Measurements from ENCODE around the gene BANF2. TPM values are rescaled to one million over a fixed set of nuclear protein-coding genes. Genes with fewer than 3 reads are reported as not detected.
A peak's percentile ranks its signal among the peaks of the same experiment; 100 is the strongest.

The BANF2 gene
- total RNA-seq, 1 experiment from 2014 or later, result not detected

DNA sequence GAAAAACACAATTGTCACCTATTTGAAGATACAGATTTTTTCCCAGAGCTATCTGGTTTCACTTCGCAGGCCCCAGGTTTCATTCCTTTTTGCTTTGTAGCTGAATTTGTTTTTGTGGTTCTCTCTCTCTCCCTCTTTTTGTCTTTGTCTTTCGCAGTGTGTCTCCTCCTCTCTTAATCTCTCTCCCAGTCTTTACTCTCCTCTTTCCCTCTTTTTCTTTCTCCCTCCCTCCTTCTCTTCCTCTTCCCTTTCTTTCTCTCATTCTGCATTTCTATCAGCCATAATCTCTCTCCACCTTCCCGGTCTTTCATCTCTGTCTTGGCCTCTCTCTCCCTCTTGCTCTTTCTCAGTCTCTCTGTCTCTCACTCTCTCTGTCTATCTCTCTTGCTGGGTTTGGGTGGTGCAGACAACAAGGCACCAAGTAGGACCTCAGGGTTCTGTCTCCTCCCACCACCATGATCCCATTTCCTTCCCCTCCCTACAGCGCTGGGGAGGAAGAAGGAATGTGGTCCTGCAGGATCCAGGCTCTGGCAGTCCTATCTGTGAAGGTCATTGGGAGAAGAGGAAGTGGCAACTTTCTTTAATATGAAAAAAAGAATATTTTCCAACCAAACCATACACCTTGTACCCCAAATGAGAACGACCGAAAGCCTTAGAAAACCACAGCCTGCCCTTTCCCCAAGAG lies 63.2 kb downstream of the BANF2 start:
- no peaks in the 10 kb centered on the region for H3K79me1 ChIP-seq (ENCODE audit: insufficient read depth, low read depth, low read length, poor library complexity, severe bottlenecking)
- no peak overlapping the region for H2AK5ac ChIP-seq (ENCODE audit: insufficient read length, low read length)
- H3K18ac ChIP-seq (ENCODE audit: insufficient read length, low read depth, low read length), result no peak overlapping the region
- no peak overlapping the region for H3T11ph ChIP-seq (ENCODE audit: low read length)
- H3K23ac ChIP-seq (ENCODE audit: insufficient read length, low read depth, low read length), result no peak overlapping the region
- no peak overlapping the region for H4K8ac ChIP-seq (replicated peaks; ENCODE audit: insufficient read length, low read depth, low read length)
- peaks cover 4% of the 10 kb centered on the region; the same call in 1 of the 2 replicates for H3K4me1 ChIP-seq (ENCODE audit: insufficient read depth, low read length)
- H3K9me3 Mint-ChIP-seq, result peaks cover 5 to 13% of the 10 kb centered on the region in 2 experiments
- H2BK20ac ChIP-seq (ENCODE audit: low read depth, low read length, poor library complexity, severe bottlenecking), result no peak overlapping the region
- no peak overlapping the region for H3K9ac ChIP-seq (ENCODE audit: extremely low read depth, insufficient read length, low read length)
- H2BK5ac ChIP-seq (ENCODE audit: insufficient read length, low read length), result no peak overlapping the region
- H3K14ac ChIP-seq (ENCODE audit: insufficient read depth, low read length), result no peak overlapping the region
- no peak overlapping the region for H2BK120ac ChIP-seq (ENCODE audit: low read depth, low read length, poor library complexity, severe bottlenecking)
- TF ChIP-seq, protein P1, sequence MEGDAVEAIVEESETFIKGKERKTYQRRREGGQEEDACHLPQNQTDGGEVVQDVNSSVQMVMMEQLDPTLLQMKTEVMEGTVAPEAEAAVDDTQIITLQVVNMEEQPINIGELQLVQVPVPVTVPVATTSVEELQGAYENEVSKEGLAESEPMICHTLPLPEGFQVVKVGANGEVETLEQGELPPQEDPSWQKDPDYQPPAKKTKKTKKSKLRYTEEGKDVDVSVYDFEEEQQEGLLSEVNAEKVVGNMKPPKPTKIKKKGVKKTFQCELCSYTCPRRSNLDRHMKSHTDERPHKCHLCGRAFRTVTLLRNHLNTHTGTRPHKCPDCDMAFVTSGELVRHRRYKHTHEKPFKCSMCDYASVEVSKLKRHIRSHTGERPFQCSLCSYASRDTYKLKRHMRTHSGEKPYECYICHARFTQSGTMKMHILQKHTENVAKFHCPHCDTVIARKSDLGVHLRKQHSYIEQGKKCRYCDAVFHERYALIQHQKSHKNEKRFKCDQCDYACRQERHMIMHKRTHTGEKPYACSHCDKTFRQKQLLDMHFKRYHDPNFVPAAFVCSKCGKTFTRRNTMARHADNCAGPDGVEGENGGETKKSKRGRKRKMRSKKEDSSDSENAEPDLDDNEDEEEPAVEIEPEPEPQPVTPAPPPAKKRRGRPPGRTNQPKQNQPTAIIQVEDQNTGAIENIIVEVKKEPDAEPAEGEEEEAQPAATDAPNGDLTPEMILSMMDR (conservative IDR thresholded peaks at IDR 0.05), result no peak
- H3K4me2 ChIP-seq (ENCODE audit: insufficient read depth, insufficient read length, low read length), result no peak overlapping the region
- no peak overlapping the region for H2BK12ac ChIP-seq (ENCODE audit: insufficient read length, low read depth, low read length)
- H3K79me2 ChIP-seq (ENCODE audit: insufficient read depth, low read length), result no peaks in the 10 kb centered on the region
- no peaks in the 10 kb centered on the region for H3K9me3 ChIP-seq (ENCODE audit: control insufficient read depth, low read depth, low read length)
- H3K23me2 ChIP-seq (ENCODE audit: insufficient read length, low read depth, low read length, poor library complexity, severe bottlenecking), result no peaks in the 10 kb centered on the region
- H2AFZ ChIP-seq (ENCODE audit: low read length), result no peak overlapping the region
- peak; percentile 49 for DNase-seq
- peaks cover 1% of the 10 kb centered on the region; the same call in 1 of the 2 replicates for H3K27me3 Mint-ChIP-seq (ENCODE audit: low read depth)
- H4K5ac ChIP-seq (ENCODE audit: insufficient read length, low read depth, low read length), result no peak overlapping the region
- no peak overlapping the region for H2BK15ac ChIP-seq (ENCODE audit: low read depth, low read length)
- no peak overlapping the region for H3K4ac ChIP-seq (ENCODE audit: low read depth, low read length)
- peaks cover 0 to 8% (median 5%) of the 10 kb centered on the region in 3 experiments; a peak in 4 of 7 replicates for H3K36me3 Mint-ChIP-seq (ENCODE audit: insufficient read depth in 1 of 3, low read depth in 3 of 3)
- H4K20me1 ChIP-seq (ENCODE audit: control insufficient read depth, insufficient read depth, insufficient read length), result no peaks in the 10 kb centered on the region
- no peaks in the 10 kb centered on the region for H3K27me3 ChIP-seq (ENCODE audit: insufficient read depth, low read length)
- H3K27ac ChIP-seq (ENCODE audit: insufficient read length, low read depth, low read length), result no peak overlapping the region
- no peak overlapping the region for H3K4me3 Mint-ChIP-seq
- peaks cover 20 to 25% of the 10 kb centered on the region in 2 experiments for H3K4me1 Mint-ChIP-seq
- peak overlapping the region; percentile 29 to 73 (median 53); a peak in 5 of 7 replicates for H3K27ac Mint-ChIP-seq
- no CpG with 5 or more reads among the region's 6 CpGs for WGBS (ENCODE audit: extremely low coverage, insufficient read length, low lambda C conversion rate)
- no peak overlapping the region for H3K56ac ChIP-seq (ENCODE audit: insufficient read length, low read depth, low read length)
- H4K91ac ChIP-seq (ENCODE audit: insufficient read length, low read depth, low read length), result no peak overlapping the region
